ENCODE measurements around the gene POC5. TPM values are rescaled to one million over a fixed set of nuclear protein-coding genes. Genes with fewer than 3 reads are reported as not detected.

POC5 gene
- total and polyA plus RNA-seq, 2 experiments from 2014 or later = 16.2 to 25.9 TPM

DNA sequence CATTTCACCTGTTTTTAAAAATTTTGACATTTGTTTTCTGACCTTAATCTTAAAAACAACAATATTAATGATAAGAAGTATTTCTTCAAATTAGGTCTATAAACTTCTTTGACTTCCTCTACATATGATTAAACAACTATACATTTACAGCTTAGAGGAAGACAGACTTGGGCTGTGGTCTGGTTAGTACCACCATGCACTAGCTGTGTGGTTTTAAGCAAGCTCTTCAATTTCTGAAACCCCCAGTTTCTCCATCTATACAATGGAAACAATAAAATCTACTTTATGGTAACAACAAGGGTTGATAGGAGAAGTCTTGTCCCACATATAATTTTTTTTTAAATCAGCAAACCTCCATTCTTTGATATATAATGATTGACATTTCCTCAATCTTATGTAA, 90.3 kb downstream of the POC5 start:
- H3K9me3 Mint-ChIP-seq = no peaks in the 10 kb centered on the region
- H3K4me3 ChIP-seq = no peak overlapping the region
- no peaks in the 10 kb centered on the region for H4K20me1 ChIP-seq (replicated peaks; ENCODE audit: insufficient read depth)
- H3K27me3 ChIP-seq (ENCODE audit: insufficient read depth) = no peaks in the 10 kb centered on the region
- no peaks in the 10 kb centered on the region for H3K9me2 ChIP-seq (ENCODE audit: insufficient read depth)
- ATAC-seq (no peak), DNase-seq (ENCODE audit: low spot score) (no peak)
- no peaks in the 10 kb centered on the region for H3K4me1 Mint-ChIP-seq
- no peak overlapping the region for H3K27ac Mint-ChIP-seq
- H3F3A ChIP-seq (replicated peaks; ENCODE audit: low read depth) = no peaks in the 10 kb centered on the region
- no peaks in the 10 kb centered on the region for H3K36me3 Mint-ChIP-seq (ENCODE audit: low read depth)
- H3K79me2 ChIP-seq (replicated peaks; ENCODE audit: insufficient read depth) = no peaks in the 10 kb centered on the region
- TF ChIP-seq STAT1 (IDR thresholded peaks at IDR 0.05; ENCODE audit: unreplicated experiment) (no peak), EZH2 (IDR thresholded peaks at IDR 0.05; ENCODE audit: low read depth, unreplicated experiment) (no peak), ZNF114 (CRISPR knock-in tag; IDR thresholded peaks at IDR 0.05) (no peak), NANOG (IDR thresholded peaks at IDR 0.05; ENCODE audit: borderline replicate concordance) (no peak), POLR2AphosphoS5 (IDR thresholded peaks at IDR 0.05; ENCODE audit: low read depth) (no peak), CREB1 (CRISPR knock-in tag; IDR thresholded peaks at IDR 0.05; ENCODE audit: low read depth) (no peak), JUNB (IDR thresholded peaks at IDR 0.05; ENCODE audit: unreplicated experiment) (no peak), EZH2phosphoT487 (IDR thresholded peaks at IDR 0.05; ENCODE audit: unreplicated experiment) (no peak)
- TF ChIP-seq, protein P1, sequence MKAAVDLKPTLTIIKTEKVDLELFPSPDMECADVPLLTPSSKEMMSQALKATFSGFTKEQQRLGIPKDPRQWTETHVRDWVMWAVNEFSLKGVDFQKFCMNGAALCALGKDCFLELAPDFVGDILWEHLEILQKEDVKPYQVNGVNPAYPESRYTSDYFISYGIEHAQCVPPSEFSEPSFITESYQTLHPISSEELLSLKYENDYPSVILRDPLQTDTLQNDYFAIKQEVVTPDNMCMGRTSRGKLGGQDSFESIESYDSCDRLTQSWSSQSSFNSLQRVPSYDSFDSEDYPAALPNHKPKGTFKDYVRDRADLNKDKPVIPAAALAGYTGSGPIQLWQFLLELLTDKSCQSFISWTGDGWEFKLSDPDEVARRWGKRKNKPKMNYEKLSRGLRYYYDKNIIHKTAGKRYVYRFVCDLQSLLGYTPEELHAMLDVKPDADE (IDR thresholded peaks at IDR 0.05) = no peak
- TF ChIP-seq, protein P2, sequence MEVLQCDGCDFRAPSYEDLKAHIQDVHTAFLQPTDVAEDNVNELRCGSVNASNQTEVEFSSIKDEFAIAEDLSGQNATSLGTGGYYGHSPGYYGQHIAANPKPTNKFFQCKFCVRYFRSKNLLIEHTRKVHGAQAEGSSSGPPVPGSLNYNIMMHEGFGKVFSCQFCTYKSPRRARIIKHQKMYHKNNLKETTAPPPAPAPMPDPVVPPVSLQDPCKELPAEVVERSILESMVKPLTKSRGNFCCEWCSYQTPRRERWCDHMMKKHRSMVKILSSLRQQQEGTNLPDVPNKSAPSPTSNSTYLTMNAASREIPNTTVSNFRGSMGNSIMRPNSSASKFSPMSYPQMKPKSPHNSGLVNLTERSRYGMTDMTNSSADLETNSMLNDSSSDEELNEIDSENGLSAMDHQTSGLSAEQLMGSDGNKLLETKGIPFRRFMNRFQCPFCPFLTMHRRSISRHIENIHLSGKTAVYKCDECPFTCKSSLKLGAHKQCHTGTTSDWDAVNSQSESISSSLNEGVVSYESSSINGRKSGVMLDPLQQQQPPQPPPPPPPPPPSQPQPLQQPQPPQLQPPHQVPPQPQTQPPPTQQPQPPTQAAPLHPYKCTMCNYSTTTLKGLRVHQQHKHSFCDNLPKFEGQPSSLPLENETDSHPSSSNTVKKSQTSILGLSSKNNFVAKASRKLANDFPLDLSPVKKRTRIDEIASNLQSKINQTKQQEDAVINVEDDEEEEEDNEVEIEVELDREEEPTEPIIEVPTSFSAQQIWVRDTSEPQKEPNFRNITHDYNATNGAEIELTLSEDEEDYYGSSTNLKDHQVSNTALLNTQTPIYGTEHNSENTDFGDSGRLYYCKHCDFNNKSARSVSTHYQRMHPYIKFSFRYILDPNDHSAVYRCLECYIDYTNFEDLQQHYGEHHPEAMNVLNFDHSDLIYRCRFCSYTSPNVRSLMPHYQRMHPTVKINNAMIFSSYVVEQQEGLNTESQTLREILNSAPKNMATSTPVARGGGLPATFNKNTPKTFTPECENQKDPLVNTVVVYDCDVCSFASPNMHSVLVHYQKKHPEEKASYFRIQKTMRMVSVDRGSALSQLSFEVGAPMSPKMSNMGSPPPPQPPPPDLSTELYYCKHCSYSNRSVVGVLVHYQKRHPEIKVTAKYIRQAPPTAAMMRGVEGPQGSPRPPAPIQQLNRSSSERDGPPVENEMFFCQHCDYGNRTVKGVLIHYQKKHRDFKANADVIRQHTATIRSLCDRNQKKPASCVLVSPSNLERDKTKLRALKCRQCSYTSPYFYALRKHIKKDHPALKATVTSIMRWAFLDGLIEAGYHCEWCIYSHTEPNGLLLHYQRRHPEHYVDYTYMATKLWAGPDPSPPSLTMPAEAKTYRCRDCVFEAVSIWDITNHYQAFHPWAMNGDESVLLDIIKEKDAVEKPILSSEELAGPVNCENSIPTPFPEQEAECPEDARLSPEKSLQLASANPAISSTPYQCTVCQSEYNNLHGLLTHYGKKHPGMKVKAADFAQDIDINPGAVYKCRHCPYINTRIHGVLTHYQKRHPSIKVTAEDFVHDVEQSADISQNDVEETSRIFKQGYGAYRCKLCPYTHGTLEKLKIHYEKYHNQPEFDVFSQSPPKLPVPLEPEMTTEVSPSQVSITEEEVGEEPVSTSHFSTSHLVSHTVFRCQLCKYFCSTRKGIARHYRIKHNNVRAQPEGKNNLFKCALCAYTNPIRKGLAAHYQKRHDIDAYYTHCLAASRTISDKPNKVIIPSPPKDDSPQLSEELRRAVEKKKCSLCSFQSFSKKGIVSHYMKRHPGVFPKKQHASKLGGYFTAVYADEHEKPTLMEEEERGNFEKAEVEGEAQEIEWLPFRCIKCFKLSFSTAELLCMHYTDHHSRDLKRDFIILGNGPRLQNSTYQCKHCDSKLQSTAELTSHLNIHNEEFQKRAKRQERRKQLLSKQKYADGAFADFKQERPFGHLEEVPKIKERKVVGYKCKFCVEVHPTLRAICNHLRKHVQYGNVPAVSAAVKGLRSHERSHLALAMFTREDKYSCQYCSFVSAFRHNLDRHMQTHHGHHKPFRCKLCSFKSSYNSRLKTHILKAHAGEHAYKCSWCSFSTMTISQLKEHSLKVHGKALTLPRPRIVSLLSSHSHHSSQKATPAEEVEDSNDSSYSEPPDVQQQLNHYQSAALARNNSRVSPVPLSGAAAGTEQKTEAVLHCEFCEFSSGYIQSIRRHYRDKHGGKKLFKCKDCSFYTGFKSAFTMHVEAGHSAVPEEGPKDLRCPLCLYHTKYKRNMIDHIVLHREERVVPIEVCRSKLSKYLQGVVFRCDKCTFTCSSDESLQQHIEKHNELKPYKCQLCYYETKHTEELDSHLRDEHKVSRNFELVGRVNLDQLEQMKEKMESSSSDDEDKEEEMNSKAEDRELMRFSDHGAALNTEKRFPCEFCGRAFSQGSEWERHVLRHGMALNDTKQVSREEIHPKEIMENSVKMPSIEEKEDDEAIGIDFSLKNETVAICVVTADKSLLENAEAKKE (CRISPR knock-in tag; IDR thresholded peaks at IDR 0.05) = no peak
- TF ChIP-seq, protein P3, sequence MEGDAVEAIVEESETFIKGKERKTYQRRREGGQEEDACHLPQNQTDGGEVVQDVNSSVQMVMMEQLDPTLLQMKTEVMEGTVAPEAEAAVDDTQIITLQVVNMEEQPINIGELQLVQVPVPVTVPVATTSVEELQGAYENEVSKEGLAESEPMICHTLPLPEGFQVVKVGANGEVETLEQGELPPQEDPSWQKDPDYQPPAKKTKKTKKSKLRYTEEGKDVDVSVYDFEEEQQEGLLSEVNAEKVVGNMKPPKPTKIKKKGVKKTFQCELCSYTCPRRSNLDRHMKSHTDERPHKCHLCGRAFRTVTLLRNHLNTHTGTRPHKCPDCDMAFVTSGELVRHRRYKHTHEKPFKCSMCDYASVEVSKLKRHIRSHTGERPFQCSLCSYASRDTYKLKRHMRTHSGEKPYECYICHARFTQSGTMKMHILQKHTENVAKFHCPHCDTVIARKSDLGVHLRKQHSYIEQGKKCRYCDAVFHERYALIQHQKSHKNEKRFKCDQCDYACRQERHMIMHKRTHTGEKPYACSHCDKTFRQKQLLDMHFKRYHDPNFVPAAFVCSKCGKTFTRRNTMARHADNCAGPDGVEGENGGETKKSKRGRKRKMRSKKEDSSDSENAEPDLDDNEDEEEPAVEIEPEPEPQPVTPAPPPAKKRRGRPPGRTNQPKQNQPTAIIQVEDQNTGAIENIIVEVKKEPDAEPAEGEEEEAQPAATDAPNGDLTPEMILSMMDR (conservative IDR thresholded peaks at IDR 0.05; ENCODE audit: low read depth in 2 of 2) = no peak
- H3K4me3 Mint-ChIP-seq = no peak overlapping the region
- no peaks in the 10 kb centered on the region for H3K36me3 ChIP-seq (ENCODE audit: insufficient read depth)
- no peaks in the 10 kb centered on the region for H3K4me1 ChIP-seq (ENCODE audit: insufficient read depth)
- H2AFZ ChIP-seq = no peak overlapping the region
- no peak overlapping the region for H3K4me2 ChIP-seq
- peaks cover 1% of the 10 kb centered on the region for H3K27me3 Mint-ChIP-seq (ENCODE audit: insufficient read depth, low read depth, poor library complexity)
- H3K27ac ChIP-seq (ENCODE audit: low read depth) = no peak overlapping the region

Data from GM23338 (cell line).